ENCODE results near the gene TRMT6.

TRMT6 gene

GRCh38 chr20:5920581-5920980 is 29.8 kb downstream of the TRMT6 start:
- Histone ChIP-seq H3K36me3 (peaks cover 65% of the 10 kb centered on the region), H3K27me3 (ENCODE audit: insufficient read depth, low read depth, severe bottlenecking) (no peaks in the 10 kb centered on the region), H3K4me3 (ENCODE audit: low read depth, low read length) (no peak overlapping the region), H3K27ac (no peak overlapping the region), H3K9me3 (ENCODE audit: severe bottlenecking) (no peaks in the 10 kb centered on the region)
- DNase-seq: peak; percentile 13
- no peak for TF ChIP-seq CTCF (IDR thresholded peaks at IDR 0.05; ENCODE audit: low read depth, low read length)

DNA sequence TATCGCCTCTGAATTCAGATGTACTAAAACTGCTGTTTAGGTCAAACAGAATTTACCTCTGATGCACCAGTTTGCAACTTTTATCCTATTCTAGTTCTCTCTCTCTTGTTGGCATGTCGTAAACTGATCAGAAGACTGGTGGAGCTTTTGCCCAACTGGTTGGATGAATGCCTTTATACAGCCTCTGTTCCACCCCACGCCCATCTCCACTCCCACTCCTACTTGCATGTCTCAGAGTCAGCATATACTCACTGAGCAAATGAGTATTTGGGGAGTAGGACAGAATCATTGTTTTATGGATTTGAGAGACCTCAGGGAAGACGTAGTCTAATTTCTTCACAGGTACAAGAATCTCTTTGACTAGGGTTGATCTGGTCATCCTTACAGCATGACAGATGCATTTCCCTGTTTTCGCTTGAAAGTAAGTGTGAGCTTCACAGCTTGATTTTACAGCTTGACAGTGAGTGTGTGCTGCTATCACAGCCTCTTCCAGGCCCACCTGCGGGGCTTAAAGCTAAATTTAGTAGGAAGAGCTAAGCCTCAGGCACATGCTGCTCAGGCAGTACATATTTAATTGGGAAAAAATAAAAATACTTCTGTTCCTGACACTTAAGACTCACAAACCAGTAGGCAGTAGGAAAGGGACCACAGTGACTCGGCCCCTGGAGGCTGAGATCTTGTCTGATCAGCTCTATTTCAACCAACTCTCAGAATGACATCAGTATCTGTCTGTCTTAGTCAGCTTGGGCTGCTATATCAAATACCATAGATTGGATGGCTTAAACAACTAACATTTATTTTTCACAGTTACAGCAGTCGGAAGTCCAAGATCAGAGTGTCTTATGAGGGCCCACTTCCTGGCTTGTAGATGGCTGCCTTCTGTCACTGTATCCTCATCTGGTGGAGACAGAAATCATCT is 30.4 kb downstream of the TRMT6 start:
- Histone ChIP-seq H3K4me3 (ENCODE audit: low read depth, low read length) (no peak overlapping the region), H3K36me3 (peaks cover 58% of the 10 kb centered on the region), H3K27me3 (ENCODE audit: insufficient read depth, low read depth, severe bottlenecking) (no peaks in the 10 kb centered on the region), H3K27ac (no peak overlapping the region), H3K9me3 (ENCODE audit: severe bottlenecking) (no peaks in the 10 kb centered on the region)
- DNase-seq: no peak
- no peak for TF ChIP-seq CTCF (IDR thresholded peaks at IDR 0.05; ENCODE audit: low read depth, low read length)

- Histone ChIP-seq H3K4me3 (ENCODE audit: low read depth, low read length) (no peak overlapping the region), H3K9me3 (ENCODE audit: severe bottlenecking) (no peaks in the 10 kb centered on the region), H3K36me3 (peaks cover 52% of the 10 kb centered on the region), H3K27ac (no peak overlapping the region), H3K27me3 (ENCODE audit: insufficient read depth, low read depth, severe bottlenecking) (no peaks in the 10 kb centered on the region)
- no peak for TF ChIP-seq CTCF (IDR thresholded peaks at IDR 0.05; ENCODE audit: low read depth, low read length)
- no peak for DNase-seq
These were observed 31.3 kb downstream of the TRMT6 start for GRCh38 chr20:5918856-5919625.

DNA sequence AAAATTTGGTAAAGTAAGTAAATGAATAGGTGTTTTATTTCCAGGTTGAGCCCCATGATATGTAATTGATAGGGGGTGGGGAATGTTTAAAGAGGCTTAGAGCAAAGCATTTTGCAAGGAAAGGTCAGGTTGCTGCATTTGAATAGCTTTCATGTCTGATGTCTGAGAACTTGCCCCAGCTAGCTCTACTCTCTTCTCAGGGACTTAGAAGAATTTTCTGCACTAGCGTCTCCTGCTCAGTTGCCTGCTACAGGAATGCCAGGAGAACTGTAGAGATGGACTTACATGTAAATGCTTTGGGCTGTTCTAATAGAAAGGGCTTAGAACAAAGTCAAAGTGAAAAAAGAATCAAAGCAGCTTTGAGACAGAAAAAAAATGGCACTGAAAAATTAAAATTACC is 35.5 kb downstream of the TRMT6 start:
- no peak overlapping the region for H3K27ac ChIP-seq
- H3K36me3 ChIP-seq: peaks cover 28% of the 10 kb centered on the region
- DNase-seq: no peak
- no peak overlapping the region for H3K4me3 ChIP-seq (ENCODE audit: low read depth, low read length)
- no peaks in the 10 kb centered on the region for H3K9me3 ChIP-seq (ENCODE audit: severe bottlenecking)
- H3K27me3 ChIP-seq (ENCODE audit: insufficient read depth, low read depth, severe bottlenecking): no peaks in the 10 kb centered on the region
- TF ChIP-seq CTCF (IDR thresholded peaks at IDR 0.05; ENCODE audit: low read depth, low read length): no peak

DNA sequence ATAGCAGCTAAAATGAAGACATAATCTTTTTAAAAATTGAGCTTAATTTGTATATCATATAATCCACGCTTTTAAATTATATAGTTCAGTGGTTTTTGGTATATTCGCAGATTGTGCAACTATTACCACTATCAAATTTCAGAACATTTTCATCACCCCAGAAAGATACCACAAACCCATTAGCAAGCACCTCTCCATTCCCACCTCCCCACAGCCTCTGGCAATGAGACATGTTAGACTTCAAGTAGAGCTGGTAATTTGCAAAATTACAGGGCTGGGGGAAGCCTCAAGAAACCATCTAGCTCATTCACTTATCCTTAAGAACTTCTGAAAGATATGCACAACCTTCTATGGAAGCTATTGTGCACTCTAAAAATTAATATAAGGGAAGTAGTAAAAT is 37.2 kb downstream of the TRMT6 start:
- TF ChIP-seq CTCF (IDR thresholded peaks at IDR 0.05; ENCODE audit: low read depth, low read length): no peak
- H3K36me3 ChIP-seq: peaks cover 15% of the 10 kb centered on the region
- no peaks in the 10 kb centered on the region for H3K27me3 ChIP-seq (ENCODE audit: insufficient read depth, low read depth, severe bottlenecking)
- DNase-seq: no peak
- H3K27ac ChIP-seq: no peak overlapping the region
- no peak overlapping the region for H3K4me3 ChIP-seq (ENCODE audit: low read depth, low read length)
- H3K9me3 ChIP-seq (ENCODE audit: severe bottlenecking): no peaks in the 10 kb centered on the region
